GM12878 (cell line): ENCODE measurements around the gene RAD51B. TPM values are rescaled to one million over a fixed set of nuclear protein-coding genes. Genes with fewer than 3 reads are reported as not detected.

Experiments
- EZH2 ChIP-seq: IDR thresholded peaks from 2 replicates; pipeline ENCODE4 v1.6.1; 2012; ENCODE audit warnings: low read depth, mild to moderate bottlenecking, control low read depth, inconsistent platforms, low read length, borderline replicate concordance; ENCODE audit not compliant: control insufficient read depth
- LARP7 ChIP-seq: fragments of 450-650 bp; IDR thresholded peaks from 2 replicates; pipeline ENCODE4 v1.6.1; 2017; ENCODE audit warnings: mild to moderate bottlenecking
- MTA2 ChIP-seq: fragments of 450-650 bp; IDR thresholded peaks from 2 replicates; pipeline ENCODE4 v1.6.1; 2016; ENCODE audit warnings: low read depth, mild to moderate bottlenecking, moderate library complexity
- PAX5 ChIP-seq: IDR thresholded peaks from 2 replicates; pipeline ENCODE4 v1.6.1; 2011; ENCODE audit warnings: low read depth, low read length, borderline replicate concordance
- SMARCA5 ChIP-seq: fragments of 450-650 bp; IDR thresholded peaks from 2 replicates; pipeline ENCODE4 v1.6.1; 2017; ENCODE audit warnings: mild to moderate bottlenecking
- SUZ12 ChIP-seq: fragments of 200-600 bp; sonication (generic); IDR thresholded peaks from one replicate; pipeline ENCODE4 v1.6.1; 2018; ENCODE audit warnings: antibody characterized with exemption, mild to moderate bottlenecking; ENCODE audit not compliant: unreplicated experiment
- TBL1XR1 ChIP-seq: IDR thresholded peaks from 2 replicates; pipeline ENCODE4 v1.6.1; 2012; ENCODE audit warnings: low read depth, low read length, improper control_type of control experiment
- polyA plus RNA-seq, 11 experiments: library from polyadenylated mRNA; depleted of rRNA in 4 of 11; unstranded in 6 of 11; stranded (reverse) in 5 of 11; fragments of >200 nt; fragmentation: Nextera tagmentation in 4 of 11; fragmentation: Illumina TruSeq in 1 of 11; extraction: Ambion mirVana in 4 of 11; extraction: Trizol in 1 of 11; gene quantifications; 1 replicate in 1 of 11; 2 replicates in 10 of 11; pipeline versions ENCODE4 v1.2.1 to v1.2.3, GENCODE V29; 2011 to 2016; ENCODE audit warnings: inconsistent platforms in 2 of 11, missing spikeins in 2 of 11, low read depth in 1 of 11
- total RNA-seq, 4 experiments: library from RNA; depleted of rRNA in 3 of 4; stranded (reverse); fragments of >200 nt in 3 of 4; fragmentation: Illumina TruSeq in 1 of 4; extraction: Trizol in 1 of 4; gene quantifications; 2 replicates each; pipeline versions ENCODE4 v1.2.1 to v1.2.3, GENCODE V29; 2013 to 2021
- TF ChIP-seq, protein P1 (sequence below): fragments of 450-650 bp; IDR thresholded peaks from 2 replicates; pipeline ENCODE4 v1.6.1; 2016; ENCODE audit warnings: mild to moderate bottlenecking
- TF ChIP-seq, protein P2 (sequence below): fragments of 450-650 bp; IDR thresholded peaks from 2 replicates; pipeline ENCODE4 v1.6.1; 2017; ENCODE audit warnings: mild to moderate bottlenecking, moderate library complexity

RAD51B gene
- total and polyA plus RNA-seq, 10 of the 15 experiments (the other 5 are each of a cell fraction or from before 2014, with no cell fraction given) = 9.8 to 26.8 (median 21.3) TPM

GRCh38 chr14:68724914-68725313, 905.3 kb downstream of the RAD51B start (continued):
- TF ChIP-seq, protein P1, sequence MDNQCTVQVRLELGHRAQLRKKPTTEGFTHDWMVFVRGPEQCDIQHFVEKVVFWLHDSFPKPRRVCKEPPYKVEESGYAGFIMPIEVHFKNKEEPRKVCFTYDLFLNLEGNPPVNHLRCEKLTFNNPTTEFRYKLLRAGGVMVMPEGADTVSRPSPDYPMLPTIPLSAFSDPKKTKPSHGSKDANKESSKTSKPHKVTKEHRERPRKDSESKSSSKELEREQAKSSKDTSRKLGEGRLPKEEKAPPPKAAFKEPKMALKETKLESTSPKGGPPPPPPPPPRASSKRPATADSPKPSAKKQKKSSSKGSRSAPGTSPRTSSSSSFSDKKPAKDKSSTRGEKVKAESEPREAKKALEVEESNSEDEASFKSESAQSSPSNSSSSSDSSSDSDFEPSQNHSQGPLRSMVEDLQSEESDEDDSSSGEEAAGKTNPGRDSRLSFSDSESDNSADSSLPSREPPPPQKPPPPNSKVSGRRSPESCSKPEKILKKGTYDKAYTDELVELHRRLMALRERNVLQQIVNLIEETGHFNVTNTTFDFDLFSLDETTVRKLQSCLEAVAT = no peak
- TF ChIP-seq SUZ12 = no peak
- no peak for TF ChIP-seq LARP7
- no peak for TF ChIP-seq PAX5
- TF ChIP-seq MTA2 = no peak
- TF ChIP-seq TBL1XR1 = no peak
- TF ChIP-seq EZH2 = no peak
- TF ChIP-seq SMARCA5 = no peak
- TF ChIP-seq, protein P2, sequence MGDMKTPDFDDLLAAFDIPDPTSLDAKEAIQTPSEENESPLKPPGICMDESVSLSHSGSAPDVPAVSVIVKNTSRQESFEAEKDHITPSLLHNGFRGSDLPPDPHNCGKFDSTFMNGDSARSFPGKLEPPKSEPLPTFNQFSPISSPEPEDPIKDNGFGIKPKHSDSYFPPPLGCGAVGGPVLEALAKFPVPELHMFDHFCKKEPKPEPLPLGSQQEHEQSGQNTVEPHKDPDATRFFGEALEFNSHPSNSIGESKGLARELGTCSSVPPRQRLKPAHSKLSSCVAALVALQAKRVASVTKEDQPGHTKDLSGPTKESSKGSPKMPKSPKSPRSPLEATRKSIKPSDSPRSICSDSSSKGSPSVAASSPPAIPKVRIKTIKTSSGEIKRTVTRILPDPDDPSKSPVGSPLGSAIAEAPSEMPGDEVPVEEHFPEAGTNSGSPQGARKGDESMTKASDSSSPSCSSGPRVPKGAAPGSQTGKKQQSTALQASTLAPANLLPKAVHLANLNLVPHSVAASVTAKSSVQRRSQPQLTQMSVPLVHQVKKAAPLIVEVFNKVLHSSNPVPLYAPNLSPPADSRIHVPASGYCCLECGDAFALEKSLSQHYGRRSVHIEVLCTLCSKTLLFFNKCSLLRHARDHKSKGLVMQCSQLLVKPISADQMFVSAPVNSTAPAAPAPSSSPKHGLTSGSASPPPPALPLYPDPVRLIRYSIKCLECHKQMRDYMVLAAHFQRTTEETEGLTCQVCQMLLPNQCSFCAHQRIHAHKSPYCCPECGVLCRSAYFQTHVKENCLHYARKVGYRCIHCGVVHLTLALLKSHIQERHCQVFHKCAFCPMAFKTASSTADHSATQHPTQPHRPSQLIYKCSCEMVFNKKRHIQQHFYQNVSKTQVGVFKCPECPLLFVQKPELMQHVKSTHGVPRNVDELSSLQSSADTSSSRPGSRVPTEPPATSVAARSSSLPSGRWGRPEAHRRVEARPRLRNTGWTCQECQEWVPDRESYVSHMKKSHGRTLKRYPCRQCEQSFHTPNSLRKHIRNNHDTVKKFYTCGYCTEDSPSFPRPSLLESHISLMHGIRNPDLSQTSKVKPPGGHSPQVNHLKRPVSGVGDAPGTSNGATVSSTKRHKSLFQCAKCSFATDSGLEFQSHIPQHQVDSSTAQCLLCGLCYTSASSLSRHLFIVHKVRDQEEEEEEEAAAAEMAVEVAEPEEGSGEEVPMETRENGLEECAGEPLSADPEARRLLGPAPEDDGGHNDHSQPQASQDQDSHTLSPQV = no peak
